ENCODE results near the gene LRIT1.

GRCh38 chr10:84193327-84193726, 48.0 kb downstream of the LRIT1 start:
- TF ChIP-seq POLR2A (IDR thresholded peaks at IDR 0.05; ENCODE audit: borderline replicate concordance, extremely low read depth, insufficient read depth, insufficient read length) (no peak), CTCF (IDR thresholded peaks at IDR 0.05 in 2 of 3, conservative IDR thresholded peaks at IDR 0.05 in 1 of 3; ENCODE audit: borderline replicate concordance in 1 of 3, insufficient read depth in 1 of 3, low read depth in 2 of 3, low read length in 2 of 3) (no peak), POLR2AphosphoS5 (IDR thresholded peaks at IDR 0.05; ENCODE audit: low read depth, low read length) (no peak), EZH2 (IDR thresholded peaks at IDR 0.05) (no peak), ZNF274 (IDR thresholded peaks at IDR 0.05; ENCODE audit: low read depth, low read length) (no peak), SRF (IDR thresholded peaks at IDR 0.05; ENCODE audit: low read depth) (no peak), CEBPB (IDR thresholded peaks at IDR 0.05; ENCODE audit: low read depth) (no peak), EGR1 (IDR thresholded peaks at IDR 0.05; ENCODE audit: low read depth) (no peak), YY1 (IDR thresholded peaks at IDR 0.05; ENCODE audit: extremely low read depth, insufficient replicate concordance, low read depth, low read length) (no peak), SIN3A (IDR thresholded peaks at IDR 0.05; ENCODE audit: low read depth) (no peak), TCF7L2 (IDR thresholded peaks at IDR 0.05; ENCODE audit: borderline replicate concordance, extremely low read depth, insufficient read depth, insufficient read length) (no peak)
- TF ChIP-seq, protein P1, sequence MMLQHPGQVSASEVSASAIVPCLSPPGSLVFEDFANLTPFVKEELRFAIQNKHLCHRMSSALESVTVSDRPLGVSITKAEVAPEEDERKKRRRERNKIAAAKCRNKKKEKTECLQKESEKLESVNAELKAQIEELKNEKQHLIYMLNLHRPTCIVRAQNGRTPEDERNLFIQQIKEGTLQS (IDR thresholded peaks at IDR 0.05), result no peak
- TF ChIP-seq, protein P2, sequence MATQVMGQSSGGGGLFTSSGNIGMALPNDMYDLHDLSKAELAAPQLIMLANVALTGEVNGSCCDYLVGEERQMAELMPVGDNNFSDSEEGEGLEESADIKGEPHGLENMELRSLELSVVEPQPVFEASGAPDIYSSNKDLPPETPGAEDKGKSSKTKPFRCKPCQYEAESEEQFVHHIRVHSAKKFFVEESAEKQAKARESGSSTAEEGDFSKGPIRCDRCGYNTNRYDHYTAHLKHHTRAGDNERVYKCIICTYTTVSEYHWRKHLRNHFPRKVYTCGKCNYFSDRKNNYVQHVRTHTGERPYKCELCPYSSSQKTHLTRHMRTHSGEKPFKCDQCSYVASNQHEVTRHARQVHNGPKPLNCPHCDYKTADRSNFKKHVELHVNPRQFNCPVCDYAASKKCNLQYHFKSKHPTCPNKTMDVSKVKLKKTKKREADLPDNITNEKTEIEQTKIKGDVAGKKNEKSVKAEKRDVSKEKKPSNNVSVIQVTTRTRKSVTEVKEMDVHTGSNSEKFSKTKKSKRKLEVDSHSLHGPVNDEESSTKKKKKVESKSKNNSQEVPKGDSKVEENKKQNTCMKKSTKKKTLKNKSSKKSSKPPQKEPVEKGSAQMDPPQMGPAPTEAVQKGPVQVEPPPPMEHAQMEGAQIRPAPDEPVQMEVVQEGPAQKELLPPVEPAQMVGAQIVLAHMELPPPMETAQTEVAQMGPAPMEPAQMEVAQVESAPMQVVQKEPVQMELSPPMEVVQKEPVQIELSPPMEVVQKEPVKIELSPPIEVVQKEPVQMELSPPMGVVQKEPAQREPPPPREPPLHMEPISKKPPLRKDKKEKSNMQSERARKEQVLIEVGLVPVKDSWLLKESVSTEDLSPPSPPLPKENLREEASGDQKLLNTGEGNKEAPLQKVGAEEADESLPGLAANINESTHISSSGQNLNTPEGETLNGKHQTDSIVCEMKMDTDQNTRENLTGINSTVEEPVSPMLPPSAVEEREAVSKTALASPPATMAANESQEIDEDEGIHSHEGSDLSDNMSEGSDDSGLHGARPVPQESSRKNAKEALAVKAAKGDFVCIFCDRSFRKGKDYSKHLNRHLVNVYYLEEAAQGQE (IDR thresholded peaks at IDR 0.05; ENCODE audit: low read depth), result no peak
- TF ChIP-seq, protein P3, sequence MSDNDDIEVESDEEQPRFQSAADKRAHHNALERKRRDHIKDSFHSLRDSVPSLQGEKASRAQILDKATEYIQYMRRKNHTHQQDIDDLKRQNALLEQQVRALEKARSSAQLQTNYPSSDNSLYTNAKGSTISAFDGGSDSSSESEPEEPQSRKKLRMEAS (IDR thresholded peaks at IDR 0.05), result no peak

All from HCT116 (cell line).